ENCODE results near the gene NLGN4Y.

- TF ChIP-seq, protein P1, sequence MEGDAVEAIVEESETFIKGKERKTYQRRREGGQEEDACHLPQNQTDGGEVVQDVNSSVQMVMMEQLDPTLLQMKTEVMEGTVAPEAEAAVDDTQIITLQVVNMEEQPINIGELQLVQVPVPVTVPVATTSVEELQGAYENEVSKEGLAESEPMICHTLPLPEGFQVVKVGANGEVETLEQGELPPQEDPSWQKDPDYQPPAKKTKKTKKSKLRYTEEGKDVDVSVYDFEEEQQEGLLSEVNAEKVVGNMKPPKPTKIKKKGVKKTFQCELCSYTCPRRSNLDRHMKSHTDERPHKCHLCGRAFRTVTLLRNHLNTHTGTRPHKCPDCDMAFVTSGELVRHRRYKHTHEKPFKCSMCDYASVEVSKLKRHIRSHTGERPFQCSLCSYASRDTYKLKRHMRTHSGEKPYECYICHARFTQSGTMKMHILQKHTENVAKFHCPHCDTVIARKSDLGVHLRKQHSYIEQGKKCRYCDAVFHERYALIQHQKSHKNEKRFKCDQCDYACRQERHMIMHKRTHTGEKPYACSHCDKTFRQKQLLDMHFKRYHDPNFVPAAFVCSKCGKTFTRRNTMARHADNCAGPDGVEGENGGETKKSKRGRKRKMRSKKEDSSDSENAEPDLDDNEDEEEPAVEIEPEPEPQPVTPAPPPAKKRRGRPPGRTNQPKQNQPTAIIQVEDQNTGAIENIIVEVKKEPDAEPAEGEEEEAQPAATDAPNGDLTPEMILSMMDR (conservative IDR thresholded peaks at IDR 0.05; ENCODE audit: low read depth in 2 of 2), result no peak
- no peak for TF ChIP-seq EZH2 (IDR thresholded peaks at IDR 0.05; ENCODE audit: low read depth, unreplicated experiment)
- no peak for TF ChIP-seq POLR2AphosphoS5 (IDR thresholded peaks at IDR 0.05; ENCODE audit: low read depth)
- TF ChIP-seq REST (IDR thresholded peaks at IDR 0.05; ENCODE audit: unreplicated experiment), result no peak
- TF ChIP-seq, protein P2, sequence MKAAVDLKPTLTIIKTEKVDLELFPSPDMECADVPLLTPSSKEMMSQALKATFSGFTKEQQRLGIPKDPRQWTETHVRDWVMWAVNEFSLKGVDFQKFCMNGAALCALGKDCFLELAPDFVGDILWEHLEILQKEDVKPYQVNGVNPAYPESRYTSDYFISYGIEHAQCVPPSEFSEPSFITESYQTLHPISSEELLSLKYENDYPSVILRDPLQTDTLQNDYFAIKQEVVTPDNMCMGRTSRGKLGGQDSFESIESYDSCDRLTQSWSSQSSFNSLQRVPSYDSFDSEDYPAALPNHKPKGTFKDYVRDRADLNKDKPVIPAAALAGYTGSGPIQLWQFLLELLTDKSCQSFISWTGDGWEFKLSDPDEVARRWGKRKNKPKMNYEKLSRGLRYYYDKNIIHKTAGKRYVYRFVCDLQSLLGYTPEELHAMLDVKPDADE (IDR thresholded peaks at IDR 0.05), result no peak
- no peak for TF ChIP-seq CREB1 (CRISPR knock-in tag; IDR thresholded peaks at IDR 0.05; ENCODE audit: low read depth)
- no peak for TF ChIP-seq EZH2phosphoT487 (IDR thresholded peaks at IDR 0.05; ENCODE audit: unreplicated experiment)
- no peak for TF ChIP-seq ZNF114 (CRISPR knock-in tag; IDR thresholded peaks at IDR 0.05)
- TF ChIP-seq NANOG (IDR thresholded peaks at IDR 0.05; ENCODE audit: borderline replicate concordance), result no peak
- no peak for TF ChIP-seq STAT1 (IDR thresholded peaks at IDR 0.05; ENCODE audit: unreplicated experiment)
These were observed 294.1 kb downstream of the NLGN4Y start for GRCh38 chrY:14818452-14818851.
